ENCODE measurements around the gene TBC1D22B. TPM values are rescaled to one million over a fixed set of nuclear protein-coding genes. Genes with fewer than 3 reads are reported as not detected.
"Not testable (repeated sequence)": the region's sequence is repeated elsewhere in the genome, so short reads cannot be mapped to it uniquely, and the experiment has no call there.

Gene TBC1D22B
- total RNA-seq, 4 donors from 2014 or later = 14.8 to 19.6 (median 17.6) TPM

- TF ChIP-seq POLR2A (IDR thresholded peaks at IDR 0.05) = no peak
- TF ChIP-seq, protein P1, sequence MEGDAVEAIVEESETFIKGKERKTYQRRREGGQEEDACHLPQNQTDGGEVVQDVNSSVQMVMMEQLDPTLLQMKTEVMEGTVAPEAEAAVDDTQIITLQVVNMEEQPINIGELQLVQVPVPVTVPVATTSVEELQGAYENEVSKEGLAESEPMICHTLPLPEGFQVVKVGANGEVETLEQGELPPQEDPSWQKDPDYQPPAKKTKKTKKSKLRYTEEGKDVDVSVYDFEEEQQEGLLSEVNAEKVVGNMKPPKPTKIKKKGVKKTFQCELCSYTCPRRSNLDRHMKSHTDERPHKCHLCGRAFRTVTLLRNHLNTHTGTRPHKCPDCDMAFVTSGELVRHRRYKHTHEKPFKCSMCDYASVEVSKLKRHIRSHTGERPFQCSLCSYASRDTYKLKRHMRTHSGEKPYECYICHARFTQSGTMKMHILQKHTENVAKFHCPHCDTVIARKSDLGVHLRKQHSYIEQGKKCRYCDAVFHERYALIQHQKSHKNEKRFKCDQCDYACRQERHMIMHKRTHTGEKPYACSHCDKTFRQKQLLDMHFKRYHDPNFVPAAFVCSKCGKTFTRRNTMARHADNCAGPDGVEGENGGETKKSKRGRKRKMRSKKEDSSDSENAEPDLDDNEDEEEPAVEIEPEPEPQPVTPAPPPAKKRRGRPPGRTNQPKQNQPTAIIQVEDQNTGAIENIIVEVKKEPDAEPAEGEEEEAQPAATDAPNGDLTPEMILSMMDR (IDR thresholded peaks at IDR 0.05) = no peak
- no peak for DNase-seq (ENCODE audit: low spot score in 2 of 2)
- H3K4me3 ChIP-seq (ENCODE audit: low read depth, poor library complexity, severe bottlenecking) = no peak overlapping the region
- 73 to 97% methylated on average over 2 of the region's 2 CpGs for whole genome bisulfite sequencing, 2 donors
- intact Hi-C loops (cut with DNase I; ENCODE audit: low total_unique reads) = no loop called here
Observed at GRCh38 chr6:37288247-37288646, 30.7 kb downstream of the TBC1D22B start.

DNA sequence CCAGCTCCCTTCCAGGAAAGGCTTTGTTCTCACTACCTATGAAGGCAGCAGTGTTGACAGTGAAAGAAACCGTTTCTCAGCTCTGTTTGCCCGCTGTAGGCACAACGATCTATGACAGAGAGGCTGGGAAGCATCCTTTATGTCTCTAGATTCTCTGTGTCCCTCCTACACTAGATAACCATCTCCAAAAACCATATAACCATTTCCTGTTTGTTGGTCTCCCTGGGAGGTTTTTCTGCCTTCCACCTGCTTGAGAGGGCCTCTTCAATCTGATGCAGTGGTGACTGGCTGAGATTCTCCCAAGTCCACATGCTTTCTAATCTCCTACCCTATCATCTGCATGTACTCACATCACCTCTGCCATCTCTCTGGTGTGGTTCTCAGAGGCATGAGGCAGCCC lies 32.4 kb downstream of the TBC1D22B start:
- intact Hi-C loops (cut with DNase I; ENCODE audit: low total_unique reads) = no loop called here
- WGBS, 2 donors = 91 to 93% methylated on average over 3 of the region's 3 CpGs
- no peak for DNase-seq (ENCODE audit: low spot score in 2 of 2)
- H3K4me3 ChIP-seq (ENCODE audit: low read depth, poor library complexity, severe bottlenecking) = no peak overlapping the region
- TF ChIP-seq POLR2A (IDR thresholded peaks at IDR 0.05) = no peak
- TF ChIP-seq, protein P1 (IDR thresholded peaks at IDR 0.05) = no peak

- intact Hi-C loops (cut with DNase I; ENCODE audit: low total_unique reads) = no loop called here
- TF ChIP-seq, protein P1 (IDR thresholded peaks at IDR 0.05) = no peak
- no peak for TF ChIP-seq POLR2A (IDR thresholded peaks at IDR 0.05)
- H3K4me3 ChIP-seq (ENCODE audit: low read depth, poor library complexity, severe bottlenecking) = no peak overlapping the region
- no peak for DNase-seq (ENCODE audit: low spot score in 2 of 2)
Observed at GRCh38 chr6:37293426-37293825, 35.9 kb downstream of the TBC1D22B start.

DNA sequence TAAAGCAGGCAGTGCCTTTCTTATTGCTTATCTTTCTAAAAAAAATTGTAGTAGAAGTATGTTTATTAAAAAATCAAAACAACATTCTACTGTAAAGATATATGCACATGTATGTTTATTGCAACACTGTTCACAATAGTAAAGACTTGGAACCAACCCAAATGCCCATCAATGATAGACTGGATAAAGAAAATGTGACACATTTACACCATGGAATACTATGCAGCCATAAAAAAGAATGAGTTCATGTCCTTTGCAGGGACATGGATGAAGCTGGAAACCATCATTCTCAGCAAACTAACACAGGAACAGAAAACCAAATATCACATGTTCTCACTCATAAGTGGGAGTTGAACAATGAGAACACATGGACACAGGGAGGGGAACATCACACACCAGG lies 40.1 kb downstream of the TBC1D22B start:
- H3K4me3 ChIP-seq (ENCODE audit: low read depth, poor library complexity, severe bottlenecking); DNase-seq (ENCODE audit: low spot score in 2 of 2); intact Hi-C loops (cut with DNase I; ENCODE audit: low total_unique reads): not testable (repeated sequence)

GRCh38 chr6:37298958-37299357 lies 41.4 kb downstream of the TBC1D22B start:
- no peak for TF ChIP-seq POLR2A (IDR thresholded peaks at IDR 0.05)
- TF ChIP-seq, protein P1 (IDR thresholded peaks at IDR 0.05) = no peak
- no peak overlapping the region for H3K4me3 ChIP-seq (ENCODE audit: low read depth, poor library complexity, severe bottlenecking)
- intact Hi-C loops (cut with DNase I; ENCODE audit: low total_unique reads) = no loop called here
- DNase-seq (ENCODE audit: low spot score in 2 of 2) = no peak

GRCh38 chr6:37299990-37300389 lies 42.4 kb downstream of the TBC1D22B start:
- no peak overlapping the region for H3K4me3 ChIP-seq (ENCODE audit: low read depth, poor library complexity, severe bottlenecking)
- intact Hi-C loops (cut with DNase I; ENCODE audit: low total_unique reads) = no loop called here
- WGBS, 2 donors = 77 to 85% methylated on average over 4 of the region's 4 CpGs
- TF ChIP-seq, protein P1 (IDR thresholded peaks at IDR 0.05) = no peak
- TF ChIP-seq POLR2A (IDR thresholded peaks at IDR 0.05) = no peak
- no peak for DNase-seq (ENCODE audit: low spot score in 2 of 2)

Measured in lower leg skin (tissue), 4 donors.